HG03064 (cell line): ENCODE results near the gene CELF2.

Experiments used
- ATAC-seq: cut with Tn5 transposase; IDR thresholded peaks from one replicate; pipeline ENCODE4 v1.9.1; 2021; ENCODE audit warnings: low read depth; ENCODE audit not compliant: unreplicated experiment

The CELF2 gene

GRCh38 chr10:11148142-11149028 is 130.7 kb downstream of the CELF2 start:
- no peak for ATAC-seq

- ATAC-seq, result no peak
Observed at GRCh38 chr10:11149807-11150141, 132.1 kb downstream of the CELF2 start.

DNA sequence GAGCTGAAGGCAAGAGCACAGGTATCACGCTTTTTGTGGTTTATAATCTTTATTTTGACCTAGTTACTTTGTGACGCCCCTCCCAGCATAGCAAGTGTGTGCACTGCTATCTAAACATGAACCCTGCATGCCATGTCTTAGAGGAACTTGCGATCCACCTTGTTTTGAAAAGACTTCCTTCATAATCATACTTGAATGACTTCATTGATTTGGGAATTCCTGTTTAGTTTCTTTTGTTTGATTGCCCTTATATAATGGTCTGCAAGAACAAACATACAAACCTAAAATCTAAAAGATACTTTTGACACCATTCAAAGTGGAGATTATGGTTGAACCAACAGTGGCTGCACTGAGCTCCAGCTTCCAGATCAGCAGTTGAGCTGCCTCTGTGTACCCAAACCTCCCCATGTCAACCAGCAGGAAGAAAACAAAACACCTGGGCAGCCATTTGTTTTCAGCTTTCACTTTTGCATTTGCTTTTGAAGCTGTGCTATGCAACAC is 132.6 kb downstream of the CELF2 start:
- no peak for ATAC-seq

- ATAC-seq, result no peak
Observed at GRCh38 chr10:11150879-11151415, 133.3 kb downstream of the CELF2 start.

DNA sequence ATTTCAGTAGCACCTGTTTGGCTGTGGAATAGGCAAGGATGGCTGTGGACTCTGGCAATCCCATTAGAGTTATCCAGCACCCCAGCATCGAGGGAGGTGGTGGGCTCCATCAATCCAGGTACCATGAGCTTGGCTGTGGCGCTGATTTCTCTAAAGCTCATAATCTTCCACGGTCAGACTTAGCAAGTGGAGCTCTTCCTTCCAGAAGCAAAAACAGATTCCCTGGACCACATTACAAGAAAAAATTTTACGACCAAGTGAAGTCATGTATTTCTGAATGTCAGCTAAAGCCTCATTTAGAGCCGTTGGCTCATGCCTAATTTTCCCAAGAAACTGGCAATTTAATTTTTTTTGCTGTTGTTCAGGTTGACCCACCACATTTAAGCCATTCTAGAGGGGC is 135.1 kb downstream of the CELF2 start:
- no peak for ATAC-seq

- no peak for ATAC-seq
Observed at GRCh38 chr10:11153245-11153644, 135.6 kb downstream of the CELF2 start.

DNA sequence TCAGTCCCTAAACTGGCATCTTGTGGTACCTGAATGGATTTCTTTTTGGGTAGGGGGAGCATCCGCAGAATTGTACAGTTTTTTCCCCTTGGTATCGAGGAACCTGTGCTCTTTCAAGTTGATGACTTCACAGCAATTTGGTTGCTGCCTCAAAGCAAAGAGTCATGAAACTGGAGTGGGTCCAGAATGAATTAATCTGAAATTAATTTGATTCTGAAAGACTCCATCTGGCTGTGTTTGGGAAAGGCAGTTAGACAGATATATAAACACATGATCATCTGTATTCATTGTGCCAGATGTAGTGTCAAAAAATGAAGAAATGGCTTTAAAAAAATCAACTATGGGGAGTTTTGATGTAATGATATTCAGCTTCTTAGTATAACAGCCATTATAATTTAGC is 136.1 kb downstream of the CELF2 start:
- no peak for ATAC-seq

DNA sequence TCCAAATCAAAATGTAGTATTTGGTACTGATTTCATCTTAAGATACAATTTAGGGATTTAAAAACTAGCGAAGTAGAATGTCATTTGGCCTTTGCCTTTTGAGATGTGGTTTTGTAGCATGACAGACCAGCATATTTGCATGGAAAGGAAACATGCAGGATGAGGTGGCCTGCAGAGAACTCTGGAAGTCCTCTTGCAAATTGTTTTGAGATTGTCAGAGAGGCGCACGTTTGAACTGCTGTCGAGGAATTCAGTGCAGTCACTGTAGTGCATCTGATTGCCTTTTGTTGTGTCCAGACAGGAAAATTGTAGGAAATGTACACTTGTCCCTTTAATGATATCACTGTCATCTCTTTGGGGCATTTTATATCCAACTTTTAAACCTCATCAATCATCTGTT is 136.7 kb downstream of the CELF2 start:
- no peak for ATAC-seq

GRCh38 chr10:11154849-11155498 is 137.3 kb downstream of the CELF2 start:
- ATAC-seq, result no peak

DNA sequence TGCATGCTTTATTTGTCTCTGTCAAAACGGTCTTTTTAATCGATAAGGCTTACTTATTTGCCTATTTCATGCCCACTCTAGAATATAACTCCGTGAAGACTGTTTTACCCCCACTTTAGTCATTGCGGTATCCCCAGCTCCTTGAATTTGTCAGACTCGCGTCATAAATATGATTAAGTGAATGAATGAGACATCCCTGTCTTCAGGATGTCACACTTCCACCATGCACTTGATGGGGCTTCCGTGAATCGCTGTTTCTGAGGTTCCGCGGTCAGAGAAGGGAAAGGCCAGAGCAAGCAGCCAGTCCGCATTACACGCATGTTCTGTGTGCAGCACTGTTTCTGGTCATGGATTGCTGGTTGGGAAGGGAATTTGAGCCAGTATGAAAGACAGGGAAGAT is 138.8 kb downstream of the CELF2 start:
- ATAC-seq, result no peak

GRCh38 chr10:11157292-11158076 is 139.8 kb downstream of the CELF2 start:
- ATAC-seq, result no peak

GRCh38 chr10:11158080-11158479 is 140.4 kb downstream of the CELF2 start:
- ATAC-seq, result no peak

DNA sequence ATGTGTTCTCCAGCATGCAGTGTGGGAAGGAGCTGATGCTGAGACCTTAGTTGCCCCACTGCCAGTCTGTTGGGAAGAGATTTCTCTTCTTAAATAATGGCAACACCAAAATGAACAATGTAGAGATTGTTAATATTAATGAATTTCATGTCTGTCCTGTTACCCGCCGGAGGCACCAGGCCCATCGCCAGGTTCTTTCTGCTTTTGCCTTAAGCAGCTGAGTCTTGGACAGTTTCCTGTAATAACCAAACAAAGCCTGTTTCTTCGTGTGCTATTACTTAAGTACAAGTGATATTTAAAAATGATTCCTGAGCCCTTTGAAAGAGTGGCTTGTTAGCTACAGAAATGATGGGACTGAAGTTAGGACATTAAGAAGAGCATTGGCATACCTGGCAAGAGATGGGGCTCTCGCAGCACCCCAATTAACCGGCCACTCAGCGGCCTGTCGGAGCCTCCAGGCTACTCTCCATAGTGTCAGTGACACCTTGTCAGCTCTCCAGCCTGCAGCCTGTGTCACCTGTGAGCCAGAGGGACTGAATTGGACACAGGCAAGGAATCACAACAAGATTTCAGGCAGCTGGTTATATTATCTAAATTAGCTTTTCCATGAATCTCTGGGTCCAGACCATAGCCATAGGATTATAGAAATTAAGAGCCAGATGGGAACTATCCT is 142.0 kb downstream of the CELF2 start:
- no peak for ATAC-seq

GRCh38 chr10:11161096-11161495 is 143.4 kb downstream of the CELF2 start:
- ATAC-seq, result no peak

- no peak for ATAC-seq
Observed at GRCh38 chr10:11161910-11162309, 144.2 kb downstream of the CELF2 start.

DNA sequence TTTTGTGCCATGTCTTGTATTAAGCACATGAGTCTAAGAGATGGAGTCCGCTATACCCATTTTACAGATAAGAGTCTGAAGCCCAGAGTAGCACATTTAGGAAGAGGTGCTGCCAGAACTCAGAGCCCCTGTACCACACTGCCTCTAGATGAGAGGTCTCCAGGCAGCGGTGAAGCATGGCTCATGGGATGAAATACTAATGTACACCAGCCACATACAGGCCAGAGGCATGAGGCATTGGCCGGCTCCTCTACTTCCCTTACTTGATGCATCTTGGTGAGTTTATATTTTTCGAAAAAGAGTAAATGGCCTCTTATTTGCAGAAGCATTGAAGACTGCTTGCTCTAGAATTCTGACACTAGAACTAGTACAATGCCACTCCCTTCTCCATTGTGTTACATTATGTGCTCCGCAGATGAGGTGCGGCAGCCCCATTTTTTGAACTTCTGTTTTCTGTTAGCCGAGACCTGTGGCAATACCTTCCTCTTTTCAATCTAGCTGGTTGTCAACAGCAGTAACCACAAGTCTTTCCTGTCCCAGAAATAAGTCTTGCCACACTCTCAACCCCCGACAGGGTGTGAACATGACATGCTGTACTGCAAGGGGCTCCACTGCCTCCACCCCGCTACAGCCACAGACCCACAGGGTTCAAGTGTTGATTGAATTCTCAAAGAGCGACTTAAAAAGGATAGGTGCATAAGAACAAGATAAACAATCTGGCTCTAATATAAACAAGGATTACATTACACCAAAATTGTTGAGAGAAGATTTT is 145.3 kb downstream of the CELF2 start:
- peak; percentile 63 for ATAC-seq

- no peak for ATAC-seq
Observed at GRCh38 chr10:11163780-11164550, 146.3 kb downstream of the CELF2 start.

DNA sequence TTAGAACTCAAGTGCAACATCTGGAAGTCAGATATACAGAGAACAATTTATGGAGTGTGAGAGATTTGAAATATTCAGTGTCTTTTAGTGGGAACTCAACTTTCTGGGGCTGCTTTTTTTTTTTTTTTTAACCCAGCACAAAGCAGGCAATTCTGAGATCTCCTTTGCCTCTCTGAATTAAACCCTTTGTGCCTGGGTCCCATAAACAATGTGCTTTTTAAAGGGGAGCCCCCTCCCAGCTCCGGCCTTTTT is 146.8 kb downstream of the CELF2 start:
- ATAC-seq, result no peak
